GM19328 (cell line): Measurements from ENCODE around the gene VPS39.

ENCODE experiments used
- ATAC-seq: cut with Tn5 transposase; IDR thresholded peaks from one replicate; pipeline ENCODE4 v1.9.1; 2021; ENCODE audit warnings: mild to moderate bottlenecking, moderate library complexity; ENCODE audit not compliant: unreplicated experiment

The VPS39 gene

DNA sequence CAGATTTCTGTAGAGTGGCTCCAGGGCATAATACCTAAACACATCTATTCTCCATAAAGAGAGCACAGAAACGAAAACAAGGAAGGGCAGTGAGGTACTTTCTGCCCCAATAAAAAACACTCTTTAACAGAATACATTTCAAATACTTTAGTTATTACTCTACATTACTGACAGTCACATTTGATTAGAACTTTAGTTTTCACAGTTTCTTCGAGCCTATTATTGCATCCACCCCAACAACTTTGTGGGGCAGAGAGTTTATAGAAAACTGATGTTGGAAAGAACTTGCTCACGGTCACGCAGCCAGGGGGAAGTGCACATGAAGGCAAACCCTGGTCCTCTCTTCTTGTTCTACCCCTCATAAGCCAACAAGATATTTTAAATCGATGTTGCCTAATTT is 9.0 kb downstream of the VPS39 start:
- ATAC-seq: no peak

GRCh38 chr15:42198516-42198915 is 9.6 kb downstream of the VPS39 start:
- ATAC-seq: no peak

DNA sequence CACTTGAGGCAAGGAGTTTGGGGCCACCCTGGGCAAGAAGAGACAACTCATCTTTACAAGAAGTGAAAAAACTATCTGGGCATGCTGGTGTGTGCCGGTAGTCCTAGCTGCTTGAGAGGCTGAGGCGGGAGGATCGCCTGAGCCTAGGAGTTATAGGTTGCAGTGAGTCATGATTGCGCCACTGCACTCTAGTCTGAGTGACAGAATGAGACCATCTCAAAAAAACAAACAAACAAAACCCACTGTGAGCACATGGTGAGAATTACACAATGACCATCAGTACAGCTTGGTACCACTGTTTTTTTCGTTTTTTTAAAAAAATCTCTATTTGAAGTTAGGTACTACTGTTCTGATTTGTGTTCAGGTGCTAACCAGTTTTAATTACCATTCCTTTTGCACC is 13.6 kb downstream of the VPS39 start:
- ATAC-seq: no peak

DNA sequence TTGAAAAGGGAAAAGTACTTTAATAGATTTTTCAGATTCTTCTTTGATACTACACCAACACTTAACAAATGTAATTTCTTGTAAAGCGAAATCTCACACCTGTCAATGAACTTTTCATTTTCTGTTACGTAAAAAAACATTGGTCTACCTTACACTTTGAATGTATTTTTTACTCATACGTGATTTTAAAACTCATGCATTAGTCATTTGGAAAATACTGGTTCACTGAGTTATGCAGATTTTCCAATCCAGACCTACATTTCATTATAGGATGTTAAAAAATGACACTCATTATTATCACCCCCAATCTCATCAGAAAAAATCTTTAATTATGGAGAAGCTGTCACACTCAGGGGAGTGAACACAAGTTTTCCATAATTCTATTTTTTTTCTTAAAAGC is 14.7 kb downstream of the VPS39 start:
- no peak for ATAC-seq

DNA sequence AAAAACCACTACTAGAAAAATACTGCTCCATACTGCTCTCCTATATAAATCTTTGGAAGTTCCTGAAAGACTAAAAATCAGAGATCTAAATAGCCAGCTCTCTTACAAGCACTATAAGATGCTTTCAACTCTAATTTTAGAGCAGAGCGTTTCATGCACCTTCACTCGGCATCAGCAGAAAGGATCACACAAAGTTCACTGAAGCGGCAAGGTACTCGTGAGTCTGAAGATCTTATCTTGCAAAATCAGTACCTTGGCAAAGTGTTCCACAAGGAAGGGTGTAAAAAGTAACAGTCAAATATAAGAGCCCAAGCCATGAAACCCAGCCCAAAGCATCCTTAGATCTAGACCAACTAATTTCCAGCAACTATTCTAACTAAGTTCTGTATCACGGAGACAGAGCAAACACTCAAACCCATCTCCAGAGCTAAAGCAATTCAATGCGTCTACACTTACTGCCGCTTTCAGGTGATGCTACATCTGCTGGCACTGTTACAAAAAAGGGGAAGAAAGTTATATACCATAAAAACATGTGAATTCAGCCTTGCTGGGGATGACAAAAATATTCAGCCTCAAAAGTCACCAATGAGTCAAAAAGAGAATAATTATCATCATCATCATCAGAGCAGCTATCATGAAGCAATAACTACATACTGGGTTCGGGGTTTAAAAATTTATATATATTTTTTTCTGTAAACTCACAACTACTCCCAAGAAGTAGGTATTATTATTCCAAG is 16.3 kb downstream of the VPS39 start:
- ATAC-seq: no peak

GRCh38 chr15:42190370-42190769 is 17.7 kb downstream of the VPS39 start:
- ATAC-seq: no peak

GRCh38 chr15:42185801-42186200 is 22.3 kb downstream of the VPS39 start:
- ATAC-seq: no peak

DNA sequence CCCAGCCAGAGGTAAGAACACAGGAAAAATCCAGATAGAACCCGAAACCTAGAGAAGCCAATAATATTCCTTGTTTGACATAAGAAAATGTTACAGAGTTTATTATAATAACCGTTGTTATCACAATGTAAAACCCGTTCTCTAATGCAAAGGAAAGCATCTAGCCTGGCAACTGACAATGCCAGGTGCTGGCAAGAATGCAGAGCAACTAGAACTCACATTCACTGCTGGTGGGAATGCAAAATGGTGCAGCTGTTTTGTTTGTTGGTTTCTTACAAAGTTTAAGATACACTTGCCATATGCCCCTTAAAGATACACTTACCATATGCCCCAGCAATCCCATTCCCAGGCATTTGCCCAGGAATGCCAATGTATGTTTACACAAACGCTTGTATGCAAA is 23.4 kb downstream of the VPS39 start:
- ATAC-seq: no peak

DNA sequence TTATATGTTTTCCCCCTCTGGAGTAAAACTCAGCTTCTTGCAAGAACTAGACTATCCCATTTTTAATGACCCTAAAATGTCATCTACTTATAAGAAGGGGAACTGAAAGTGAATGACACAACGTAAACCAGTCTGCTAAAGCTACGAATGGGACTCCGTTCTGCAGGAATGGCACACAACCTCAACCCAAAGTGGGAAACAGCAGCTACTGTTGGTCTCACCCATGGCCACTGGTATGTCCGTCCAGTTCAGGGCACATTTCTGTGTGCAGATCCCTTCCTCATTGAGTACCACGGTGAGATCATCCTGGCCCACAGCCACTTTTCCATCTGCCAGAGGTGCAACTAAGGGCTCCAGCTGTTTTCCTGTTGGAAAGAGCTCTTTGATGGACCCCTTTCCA is 23.8 kb downstream of the VPS39 start:
- no peak for ATAC-seq

DNA sequence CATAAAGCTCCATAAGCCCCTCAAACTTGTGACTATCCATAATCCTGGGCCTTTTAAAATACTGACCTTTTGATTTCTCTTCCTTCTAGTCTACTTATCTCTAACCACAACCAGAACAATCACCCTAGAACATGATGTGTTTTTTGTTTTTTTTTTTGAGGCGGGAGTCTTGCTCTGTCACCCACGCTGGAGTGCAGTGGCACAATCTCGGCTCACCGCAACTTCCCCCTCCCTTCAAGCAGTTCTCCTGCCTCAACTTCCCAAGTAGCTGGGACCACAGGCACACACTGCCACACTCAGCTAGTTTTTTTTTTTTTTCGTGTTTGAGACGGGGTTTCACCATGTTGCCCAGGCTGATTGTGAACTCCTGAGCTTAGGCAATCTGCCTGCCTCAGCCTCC is 25.1 kb downstream of the VPS39 start:
- no peak for ATAC-seq

- no peak for ATAC-seq
Measured at GRCh38 chr15:42182328-42182886, 25.7 kb downstream of the VPS39 start.

DNA sequence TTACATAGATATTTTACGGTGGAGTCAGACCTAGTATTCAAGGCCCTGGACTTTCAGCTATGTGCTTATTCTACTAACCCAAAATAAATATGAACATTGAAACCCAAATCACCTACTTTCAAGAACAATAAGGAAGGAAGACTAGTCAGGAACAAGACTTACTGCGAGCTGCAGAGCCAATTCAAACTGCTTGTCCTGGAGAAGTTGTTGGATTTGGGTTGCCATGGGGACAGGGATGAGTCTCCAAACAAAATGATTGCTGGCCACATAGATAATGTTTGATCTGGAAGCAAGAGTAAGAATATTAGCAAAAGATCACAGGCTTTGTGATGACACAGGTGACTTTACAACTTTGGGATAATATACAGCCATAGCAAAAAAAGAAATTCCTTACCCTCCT is 30.0 kb downstream of the VPS39 start:
- no peak for ATAC-seq

GRCh38 chr15:42175671-42176070 is 32.4 kb downstream of the VPS39 start:
- ATAC-seq: no peak

DNA sequence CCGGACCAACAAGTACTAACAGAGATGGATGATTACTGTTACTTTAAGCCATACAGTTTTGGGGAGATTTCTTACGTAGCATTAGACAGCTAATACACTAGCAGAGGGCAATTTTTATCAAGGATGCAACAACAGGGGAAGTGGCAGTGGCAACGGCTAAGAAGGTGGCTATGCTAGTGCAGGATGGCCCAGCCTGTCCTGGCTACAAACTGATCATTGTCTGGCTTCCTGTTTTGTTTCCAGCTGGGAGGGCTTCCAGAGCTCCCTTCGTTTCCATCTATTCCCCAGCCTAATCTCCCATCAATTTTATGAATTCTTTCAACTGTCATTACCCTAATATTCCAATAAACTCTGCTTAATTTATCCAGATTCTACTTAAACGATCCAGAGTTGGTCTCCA is 35.6 kb downstream of the VPS39 start:
- ATAC-seq: no peak

DNA sequence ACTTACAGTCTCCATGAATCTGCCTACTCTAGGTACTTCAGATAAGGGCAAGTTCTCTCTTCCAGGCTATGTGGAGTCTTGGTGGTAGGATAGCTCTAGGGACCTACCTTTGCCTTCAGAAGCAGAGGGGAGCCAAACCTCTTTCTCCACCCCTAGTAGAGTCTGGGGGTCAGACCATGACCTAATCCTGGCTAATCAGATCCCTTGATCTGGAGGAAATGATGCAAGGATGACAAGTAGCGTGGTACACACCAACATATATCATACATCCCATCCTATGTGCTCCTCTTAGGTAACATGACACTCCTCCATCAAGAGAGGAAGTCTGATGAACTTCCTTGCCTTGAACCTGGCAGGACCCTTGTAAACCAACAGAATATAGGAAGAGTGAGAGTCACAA is 36.3 kb downstream of the VPS39 start:
- ATAC-seq: no peak

DNA sequence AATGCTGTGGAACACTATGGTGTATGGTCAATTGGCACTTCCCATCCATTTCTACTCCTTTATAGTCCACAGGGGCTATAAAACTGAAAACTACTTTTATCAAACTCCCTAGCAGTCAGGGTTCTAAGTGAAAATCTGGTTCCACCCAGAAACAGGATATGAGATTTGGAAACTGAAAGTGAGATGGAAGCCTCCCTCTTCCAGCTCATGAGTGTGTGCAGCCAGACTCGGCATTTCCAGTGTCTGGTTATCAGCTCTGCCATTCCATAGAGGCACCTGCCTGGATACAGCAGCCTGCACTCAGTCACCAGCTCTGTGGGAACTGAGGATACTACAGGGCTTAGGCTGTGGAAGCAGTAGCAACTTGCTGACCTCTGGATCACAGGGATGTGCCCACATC is 37.0 kb downstream of the VPS39 start:
- ATAC-seq: no peak

DNA sequence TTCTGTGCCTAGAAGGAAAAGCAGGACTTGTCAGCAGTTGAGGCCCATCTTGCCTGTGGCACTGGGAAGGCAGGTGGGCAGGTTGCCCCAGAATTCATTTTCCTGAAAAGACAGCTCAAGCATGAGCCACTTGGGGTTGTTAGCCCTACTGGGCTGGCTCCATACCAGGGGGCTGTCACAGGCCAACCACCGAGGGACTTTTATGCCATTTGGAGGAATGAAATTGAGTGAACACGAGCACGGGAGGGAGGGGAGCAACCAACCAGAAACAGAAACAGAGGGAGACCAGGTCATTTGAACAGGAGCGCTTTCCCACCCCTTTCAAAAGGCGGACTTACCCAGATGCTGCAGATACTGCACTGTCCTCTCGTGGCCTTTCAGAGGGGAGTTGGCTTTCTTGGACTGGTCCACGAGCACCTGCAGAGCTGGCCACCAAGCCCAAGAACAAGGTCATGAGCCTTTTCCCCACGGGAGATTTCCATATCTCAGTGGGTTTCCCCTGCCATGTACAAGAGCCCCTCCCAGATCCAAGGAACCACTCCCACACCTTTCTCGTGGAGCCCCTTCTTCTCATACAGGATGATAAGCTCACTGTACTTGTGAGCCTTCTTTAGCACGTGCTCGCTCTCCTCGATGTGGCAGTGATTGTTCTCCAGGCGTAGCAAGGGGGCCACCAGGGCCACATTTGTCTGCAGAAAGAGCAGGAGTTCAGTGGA is 41.7 kb downstream of the VPS39 start:
- ATAC-seq: no peak

- no peak for ATAC-seq
Measured at GRCh38 chr15:42165106-42165505, 43.0 kb downstream of the VPS39 start.

- ATAC-seq: no peak
Measured at GRCh38 chr15:42163947-42164550, 44.1 kb downstream of the VPS39 start.

DNA sequence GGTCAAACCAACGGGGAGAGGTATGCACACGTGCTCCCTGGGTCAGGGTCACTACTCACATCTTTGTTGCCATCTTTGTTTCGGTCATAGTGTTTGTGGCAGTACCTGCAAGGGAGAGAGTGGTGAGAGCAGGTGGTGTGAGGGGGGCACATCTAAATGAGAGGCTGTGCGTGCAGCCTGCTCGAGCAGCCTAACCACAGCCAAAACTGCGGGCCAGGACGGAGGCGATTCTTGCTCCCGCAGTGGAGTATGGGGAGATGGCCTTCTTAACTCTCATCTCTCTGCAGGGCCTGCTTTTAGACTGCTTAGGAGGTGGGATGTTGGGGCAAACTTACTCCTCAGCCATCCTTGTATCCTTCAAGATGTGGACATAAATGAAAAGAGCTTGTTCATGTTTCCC is 44.8 kb downstream of the VPS39 start:
- no peak for ATAC-seq

GRCh38 chr15:42160136-42160535 is 48.0 kb downstream of the VPS39 start:
- no peak for ATAC-seq
